Kasumi-1 (cell line): ENCODE measurements around the gene OR2V2.
"Not testable (repeated sequence)": the region's sequence is repeated elsewhere in the genome, so short reads cannot be mapped to it uniquely, and the experiment has no call there.

Experiments
- DNase-seq, 2 experiments: peaks; one replicate each; lab custom pipeline; 2025; lab: John Stamatoyannopoulos, UW

OR2V2 gene

GRCh38 chr5:181146927-181147636 is at the start of gene OR2V2:
Gene OR2V2, plus strand, starts transcription at chr5:181147586. Its CDS starts 7,357 bp downstream, at chr5:181154943.
- DNase-seq, result not testable (repeated sequence)

- not testable (repeated sequence) for DNase-seq
Observed at GRCh38 chr5:181097759-181098491, 49.5 kb upstream of the OR2V2 start.

GRCh38 chr5:181098762-181099601 is 48.4 kb upstream of the OR2V2 start:
- DNase-seq, result no peak

GRCh38 chr5:181099602-181100086 is 47.7 kb upstream of the OR2V2 start:
- no peak for DNase-seq

GRCh38 chr5:181100121-181100875 is 47.1 kb upstream of the OR2V2 start:
- no peak for DNase-seq

- DNase-seq, result not testable (repeated sequence)
Observed at GRCh38 chr5:181101030-181101641, 46.2 kb upstream of the OR2V2 start.

GRCh38 chr5:181101930-181102674 is 45.3 kb upstream of the OR2V2 start:
- not testable (repeated sequence) for DNase-seq

GRCh38 chr5:181104259-181104568 is 43.2 kb upstream of the OR2V2 start:
- not testable (repeated sequence) for DNase-seq

- DNase-seq, result not testable (repeated sequence)
Observed at GRCh38 chr5:181104606-181105390, 42.6 kb upstream of the OR2V2 start.

GRCh38 chr5:181105391-181106025 is 41.9 kb upstream of the OR2V2 start:
- no peak for DNase-seq

GRCh38 chr5:181107699-181108098 is 39.7 kb upstream of the OR2V2 start:
- DNase-seq, result no peak

GRCh38 chr5:181108578-181109165 is 38.7 kb upstream of the OR2V2 start:
- no peak for DNase-seq

- no peak for DNase-seq
Observed at GRCh38 chr5:181109489-181110013, 37.8 kb upstream of the OR2V2 start.

- DNase-seq, result no peak
Observed at GRCh38 chr5:181111010-181111409, 36.4 kb upstream of the OR2V2 start.

- DNase-seq, result no peak
Observed at GRCh38 chr5:181112476-181112875, 34.9 kb upstream of the OR2V2 start.

GRCh38 chr5:181113572-181113971 is 33.8 kb upstream of the OR2V2 start:
- not testable (repeated sequence) for DNase-seq

- DNase-seq, result no peak
Observed at GRCh38 chr5:181114284-181114843, 33.0 kb upstream of the OR2V2 start.
